Neural cell (in vitro differentiated cells): Measurements from ENCODE around the gene CSRNP3. TPM values are rescaled to one million over a fixed set of nuclear protein-coding genes. Genes with fewer than 3 reads are reported as not detected.

ENCODE experiments used
- H2AFZ ChIP-seq: fragments of 200-600, 300-800 bp; sonication (generic), shearing (Covaris generic); 2 replicates; pipeline ENCODE4 v1.6.0; 2014; ENCODE audit warnings: low read depth, mild to moderate bottlenecking, antibody characterized with exemption, low read length, moderate library complexity
- H3F3A ChIP-seq: fragments of 200-600 bp; shearing (Covaris generic); 2 replicates; pipeline ENCODE4 v1.6.1; 2016; ENCODE audit warnings: mild to moderate bottlenecking, moderate library complexity, mixed read lengths, antibody characterized with exemption, low read length; ENCODE audit not compliant: insufficient read depth, poor library complexity, severe bottlenecking
- H3K27ac ChIP-seq: fragments of 200-600, 300-800 bp; sonication (generic), shearing (Covaris generic); 2 replicates; pipeline ENCODE4 v1.5.1; 2014; ENCODE audit warnings: mild to moderate bottlenecking, low read length, moderate library complexity
- H3K27me3 ChIP-seq: fragments of 300-800, 200-600 bp; sonication (generic), shearing (Covaris generic); 2 replicates; pipeline ENCODE4 v1.6.0; 2014; ENCODE audit warnings: mild to moderate bottlenecking, low read depth, low read length, moderate library complexity; ENCODE audit not compliant: insufficient read depth
- H3K36me3 ChIP-seq: fragments of 300-800, 200-600 bp; sonication (generic), shearing (Covaris generic); 2 replicates; pipeline ENCODE4 v1.5.1; 2014; ENCODE audit warnings: mild to moderate bottlenecking, antibody characterized with exemption, low read length, moderate library complexity; ENCODE audit not compliant: insufficient read depth
- H3K4me2 ChIP-seq: fragments of 300-800, 200-600 bp; sonication (generic), shearing (Covaris generic); 2 replicates; pipeline ENCODE4 v1.6.0; 2014; ENCODE audit warnings: mild to moderate bottlenecking, low read length
- H3K4me3 ChIP-seq: fragments of 300-800, 200-600 bp; sonication (generic), shearing (Covaris generic); 2 replicates; pipeline ENCODE4 v1.5.1; 2014; ENCODE audit warnings: mild to moderate bottlenecking, low read length, moderate library complexity
- H3K79me2 ChIP-seq: fragments of 200-600 bp; shearing (Covaris generic); replicated peaks from 2 replicates; pipeline ENCODE4 v1.6.0; 2014; ENCODE audit warnings: mild to moderate bottlenecking, low read length, moderate library complexity; ENCODE audit not compliant: insufficient read depth
- H3K9ac ChIP-seq: fragments of 300-800, 200-600 bp; sonication (generic), shearing (Covaris generic); 2 replicates; pipeline ENCODE4 v1.6.1; 2016; ENCODE audit warnings: mild to moderate bottlenecking, low read length, mixed read lengths
- H3K9me2 ChIP-seq: fragments of 200-600 bp; shearing (Covaris generic); 2 replicates; pipeline ENCODE4 v1.6.1; 2016; ENCODE audit warnings: mild to moderate bottlenecking, low read length, mixed read lengths; ENCODE audit not compliant: insufficient read depth
- H3K9me3 ChIP-seq: fragments of 200-600, 300-800 bp; sonication (generic), shearing (Covaris generic); 2 replicates; pipeline ENCODE4 v1.6.1; 2016; ENCODE audit warnings: mild to moderate bottlenecking, mixed run types, low read length, moderate library complexity, mixed read lengths
- H4K20me1 ChIP-seq: fragments of 200-600 bp; shearing (Covaris generic); 2 replicates; pipeline ENCODE4 v1.6.1; 2016; ENCODE audit warnings: mild to moderate bottlenecking, mixed run types; ENCODE audit not compliant: insufficient read depth
- EP300 ChIP-seq: fragments of 450-650 bp; conservative IDR thresholded peaks from 2 replicates; pipeline ENCODE4 v1.6.1; 2014; ENCODE audit warnings: antibody characterized with exemption, mild to moderate bottlenecking, moderate library complexity; ENCODE audit not compliant: poor library complexity, severe bottlenecking
- EZH2 ChIP-seq: fragments of 200-600, 300-800 bp; shearing (Covaris generic), sonication (generic); IDR thresholded peaks from 2 replicates; pipeline ENCODE4 v1.6.1; 2014; ENCODE audit warnings: antibody characterized with exemption, low read length, borderline replicate concordance, mild to moderate bottlenecking; ENCODE audit not compliant: insufficient read depth, poor library complexity, severe bottlenecking
- MXI1 ChIP-seq: fragments of 450-650 bp; conservative IDR thresholded peaks from 2 replicates; pipeline ENCODE4 v1.6.1; 2014; ENCODE audit warnings: antibody characterized with exemption, mild to moderate bottlenecking; ENCODE audit not compliant: poor library complexity, severe bottlenecking
- POLR2AphosphoS5 ChIP-seq: IDR thresholded peaks from 2 replicates; pipeline ENCODE4 v1.6.1; 2012
- RAD21 ChIP-seq: fragments of 450-650 bp; conservative IDR thresholded peaks from 2 replicates; pipeline ENCODE4 v1.6.1; 2014; ENCODE audit warnings: antibody characterized with exemption, mild to moderate bottlenecking, moderate library complexity
- SMC3 ChIP-seq: fragments of 450-650 bp; conservative IDR thresholded peaks from 2 replicates; pipeline ENCODE4 v1.6.1; 2014; ENCODE audit warnings: antibody characterized with exemption, mild to moderate bottlenecking, moderate library complexity; ENCODE audit not compliant: poor library complexity
- TAF1 ChIP-seq: IDR thresholded peaks from 2 replicates; pipeline ENCODE4 v1.6.1; 2012; ENCODE audit warnings: low read depth
- polyA plus RNA-seq: library from polyadenylated mRNA; depleted of rRNA; stranded (reverse); fragments of >200 nt; gene quantifications from 2 replicates; pipeline ENCODE4 v1.2.3, GENCODE V29; 2014
- TF ChIP-seq, protein P1 (sequence below): fragments of 450-650 bp; IDR thresholded peaks from 2 replicates; pipeline ENCODE4 v1.5.1; 2014; ENCODE audit warnings: antibody characterized with exemption, mild to moderate bottlenecking, moderate library complexity; ENCODE audit not compliant: poor library complexity, severe bottlenecking
- TF ChIP-seq, protein P2 (sequence below): IDR thresholded peaks from 2 replicates; pipeline ENCODE4 v1.6.1; 2012; ENCODE audit warnings: borderline replicate concordance

Gene CSRNP3
- polyA plus RNA-seq, 1 donor from 2014 or later = 66.6 TPM

DNA sequence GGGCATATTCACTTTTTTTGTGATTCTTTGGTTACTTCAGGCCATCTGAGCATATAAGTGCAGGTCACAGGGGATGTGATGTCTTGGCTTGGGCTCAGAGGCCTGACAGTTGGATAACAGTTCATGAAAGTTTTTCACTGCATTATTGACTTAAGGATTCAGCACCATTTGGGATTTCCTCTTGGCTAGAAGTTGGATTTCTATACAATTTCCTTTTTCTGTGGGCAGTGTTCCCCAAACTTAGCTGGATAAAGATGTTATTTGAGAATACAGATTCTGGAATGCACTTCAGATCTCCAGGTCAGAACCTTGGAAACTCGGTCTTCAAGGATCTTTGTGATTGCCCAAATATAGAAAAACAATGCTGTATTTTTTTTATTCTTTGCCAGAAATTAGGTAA lies 246.6 kb downstream of the CSRNP3 start:
- H3K9me2 ChIP-seq = no peaks in the 10 kb centered on the region
- no peaks in the 10 kb centered on the region for H3K36me3 ChIP-seq
- no peak overlapping the region for H2AFZ ChIP-seq
- no peak overlapping the region for H3K4me3 ChIP-seq
- no peak for TF ChIP-seq EP300
- TF ChIP-seq, protein P1, sequence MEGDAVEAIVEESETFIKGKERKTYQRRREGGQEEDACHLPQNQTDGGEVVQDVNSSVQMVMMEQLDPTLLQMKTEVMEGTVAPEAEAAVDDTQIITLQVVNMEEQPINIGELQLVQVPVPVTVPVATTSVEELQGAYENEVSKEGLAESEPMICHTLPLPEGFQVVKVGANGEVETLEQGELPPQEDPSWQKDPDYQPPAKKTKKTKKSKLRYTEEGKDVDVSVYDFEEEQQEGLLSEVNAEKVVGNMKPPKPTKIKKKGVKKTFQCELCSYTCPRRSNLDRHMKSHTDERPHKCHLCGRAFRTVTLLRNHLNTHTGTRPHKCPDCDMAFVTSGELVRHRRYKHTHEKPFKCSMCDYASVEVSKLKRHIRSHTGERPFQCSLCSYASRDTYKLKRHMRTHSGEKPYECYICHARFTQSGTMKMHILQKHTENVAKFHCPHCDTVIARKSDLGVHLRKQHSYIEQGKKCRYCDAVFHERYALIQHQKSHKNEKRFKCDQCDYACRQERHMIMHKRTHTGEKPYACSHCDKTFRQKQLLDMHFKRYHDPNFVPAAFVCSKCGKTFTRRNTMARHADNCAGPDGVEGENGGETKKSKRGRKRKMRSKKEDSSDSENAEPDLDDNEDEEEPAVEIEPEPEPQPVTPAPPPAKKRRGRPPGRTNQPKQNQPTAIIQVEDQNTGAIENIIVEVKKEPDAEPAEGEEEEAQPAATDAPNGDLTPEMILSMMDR = no peak
- no peak for TF ChIP-seq EZH2
- no peak for TF ChIP-seq RAD21
- TF ChIP-seq MXI1 = no peak
- TF ChIP-seq SMC3 = no peak
- no peak for TF ChIP-seq TAF1
- TF ChIP-seq, protein P2, sequence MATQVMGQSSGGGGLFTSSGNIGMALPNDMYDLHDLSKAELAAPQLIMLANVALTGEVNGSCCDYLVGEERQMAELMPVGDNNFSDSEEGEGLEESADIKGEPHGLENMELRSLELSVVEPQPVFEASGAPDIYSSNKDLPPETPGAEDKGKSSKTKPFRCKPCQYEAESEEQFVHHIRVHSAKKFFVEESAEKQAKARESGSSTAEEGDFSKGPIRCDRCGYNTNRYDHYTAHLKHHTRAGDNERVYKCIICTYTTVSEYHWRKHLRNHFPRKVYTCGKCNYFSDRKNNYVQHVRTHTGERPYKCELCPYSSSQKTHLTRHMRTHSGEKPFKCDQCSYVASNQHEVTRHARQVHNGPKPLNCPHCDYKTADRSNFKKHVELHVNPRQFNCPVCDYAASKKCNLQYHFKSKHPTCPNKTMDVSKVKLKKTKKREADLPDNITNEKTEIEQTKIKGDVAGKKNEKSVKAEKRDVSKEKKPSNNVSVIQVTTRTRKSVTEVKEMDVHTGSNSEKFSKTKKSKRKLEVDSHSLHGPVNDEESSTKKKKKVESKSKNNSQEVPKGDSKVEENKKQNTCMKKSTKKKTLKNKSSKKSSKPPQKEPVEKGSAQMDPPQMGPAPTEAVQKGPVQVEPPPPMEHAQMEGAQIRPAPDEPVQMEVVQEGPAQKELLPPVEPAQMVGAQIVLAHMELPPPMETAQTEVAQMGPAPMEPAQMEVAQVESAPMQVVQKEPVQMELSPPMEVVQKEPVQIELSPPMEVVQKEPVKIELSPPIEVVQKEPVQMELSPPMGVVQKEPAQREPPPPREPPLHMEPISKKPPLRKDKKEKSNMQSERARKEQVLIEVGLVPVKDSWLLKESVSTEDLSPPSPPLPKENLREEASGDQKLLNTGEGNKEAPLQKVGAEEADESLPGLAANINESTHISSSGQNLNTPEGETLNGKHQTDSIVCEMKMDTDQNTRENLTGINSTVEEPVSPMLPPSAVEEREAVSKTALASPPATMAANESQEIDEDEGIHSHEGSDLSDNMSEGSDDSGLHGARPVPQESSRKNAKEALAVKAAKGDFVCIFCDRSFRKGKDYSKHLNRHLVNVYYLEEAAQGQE = no peak
- TF ChIP-seq POLR2AphosphoS5 = no peak
- H3K9me3 ChIP-seq = no peaks in the 10 kb centered on the region
- no peak overlapping the region for H3K4me2 ChIP-seq
- no peak overlapping the region for H3K27ac ChIP-seq
- no peak overlapping the region for H3K9ac ChIP-seq
- no peaks in the 10 kb centered on the region for H3F3A ChIP-seq
- H4K20me1 ChIP-seq = no peaks in the 10 kb centered on the region
- no peaks in the 10 kb centered on the region for H3K79me2 ChIP-seq
- no peaks in the 10 kb centered on the region for H3K27me3 ChIP-seq

DNA sequence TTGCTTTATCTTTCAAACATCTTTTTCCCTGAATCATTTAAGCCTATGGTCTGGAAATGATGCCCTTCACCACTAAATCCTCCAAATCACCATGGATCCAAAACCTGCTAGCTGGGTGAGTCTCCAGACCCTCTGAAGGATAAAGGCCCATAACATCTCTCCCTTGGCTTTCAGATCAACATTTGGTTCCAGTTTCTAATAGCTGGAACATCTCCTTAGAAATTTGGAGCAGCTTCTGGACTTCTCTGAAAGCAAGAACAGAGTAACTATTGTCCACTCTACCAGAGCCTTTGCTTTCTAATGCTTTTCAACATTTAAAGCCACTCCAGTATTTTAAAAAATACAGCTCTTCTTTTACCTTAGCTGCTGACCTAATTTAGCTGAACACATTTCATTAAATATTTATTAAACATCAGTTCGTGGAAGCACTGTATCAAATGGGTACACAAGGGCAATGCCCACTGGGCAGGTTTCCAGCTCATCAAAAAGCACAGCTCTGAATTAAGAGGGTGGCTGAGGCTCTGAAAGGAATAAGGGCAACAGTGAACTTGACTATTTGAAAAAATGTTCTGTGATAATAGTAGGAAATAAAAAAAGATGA lies 249.2 kb downstream of the CSRNP3 start:
- H3K27me3 ChIP-seq = no peaks in the 10 kb centered on the region
- H3K79me2 ChIP-seq = no peaks in the 10 kb centered on the region
- H2AFZ ChIP-seq = no peak overlapping the region
- no peak overlapping the region for H3K27ac ChIP-seq
- H3K36me3 ChIP-seq = no peaks in the 10 kb centered on the region
- no peak overlapping the region for H3K4me2 ChIP-seq
- H3K9ac ChIP-seq = no peak overlapping the region
- H3K4me3 ChIP-seq = no peak overlapping the region
- H4K20me1 ChIP-seq = no peaks in the 10 kb centered on the region
- H3F3A ChIP-seq = no peaks in the 10 kb centered on the region
- H3K9me3 ChIP-seq = no peaks in the 10 kb centered on the region
- no peak for TF ChIP-seq POLR2AphosphoS5
- TF ChIP-seq, protein P2 = no peak
- TF ChIP-seq SMC3 = no peak
- TF ChIP-seq MXI1 = no peak
- no peak for TF ChIP-seq RAD21
- no peak for TF ChIP-seq TAF1
- TF ChIP-seq, protein P1 = no peak
- no peak for TF ChIP-seq EP300
- no peak for TF ChIP-seq EZH2
- H3K9me2 ChIP-seq = no peaks in the 10 kb centered on the region
